Muscle of leg (tissue), 11 donors: ENCODE results near the gene ZNF107. TPM values are rescaled to one million over a fixed set of nuclear protein-coding genes. Genes with fewer than 3 reads are reported as not detected.
"Not testable (repeated sequence)": the region's sequence is repeated elsewhere in the genome, so short reads cannot be mapped to it uniquely, and the experiment has no call there.

ENCODE experiments used
- DNase-seq: peaks from one replicate; pipeline ENCODE4 v3.0.0; 2013
- H3K27ac ChIP-seq: one replicate; pipeline ENCODE4 v1.5.1; 2013; ENCODE audit warnings: mild to moderate bottlenecking, low read length, control low read depth
- H3K27me3 ChIP-seq: one replicate; pipeline ENCODE4 v1.6.1; 2013; ENCODE audit warnings: low read length; ENCODE audit not compliant: control insufficient read depth, insufficient read depth
- H3K36me3 ChIP-seq: one replicate; pipeline ENCODE4 v1.6.1; 2013; ENCODE audit warnings: low read length; ENCODE audit not compliant: control insufficient read depth, insufficient read depth
- H3K4me1 ChIP-seq: one replicate; pipeline ENCODE4 v1.6.1; 2013; ENCODE audit warnings: low read length; ENCODE audit not compliant: control insufficient read depth, insufficient read depth
- H3K4me3 ChIP-seq: one replicate; pipeline ENCODE4 v1.5.1; 2013; ENCODE audit warnings: low read length, control low read depth
- H3K9me3 ChIP-seq: replicated peaks from 2 replicates; pipeline ENCODE4 v1.6.1; 2013; ENCODE audit warnings: low read depth, low read length; ENCODE audit not compliant: control insufficient read depth
- WGBS: methylation state at CpG from one replicate; pipeline ENCODE4 v1.1.5; 2013; ENCODE audit warnings: missing lambda C conversion rate; ENCODE audit not compliant: insufficient coverage; 5-methylcytosine and 5-hydroxymethylcytosine counted together
- polyA plus RNA-seq, 8 donors: library from polyadenylated mRNA; unstranded; fragments of 120-200 nt; gene quantifications; one replicate each; pipeline versions ENCODE4 v1.2.1 to v1.2.3, GENCODE V29; 2013; ENCODE audit warnings: inconsistent platforms in 1 of 8, low replicate concordance in 1 of 8; ENCODE audit not compliant: insufficient read length in 8 of 8, insufficient read depth in 1 of 8
- total RNA-seq: library from RNA; stranded (reverse); fragments of 120-200 nt; gene quantifications from one replicate; pipeline ENCODE4 v1.2.4, GENCODE V29; 2013

Gene ZNF107
- total and polyA plus RNA-seq, 9 donors = 2.8 to 5.9 (median 4.3) TPM

GRCh38 chr7:64706625-64707292 is 40.8 kb downstream of the ZNF107 start:
- WGBS = no CpG with 5 or more reads among the region's 2 CpGs
- no peak overlapping the region for H3K4me3 ChIP-seq
- H3K27me3 ChIP-seq = no peaks in the 10 kb centered on the region
- no peak overlapping the region for H3K27ac ChIP-seq
- no peak for DNase-seq
- H3K4me1 ChIP-seq = no peaks in the 10 kb centered on the region
- peaks cover 3% of the 10 kb centered on the region for H3K36me3 ChIP-seq
- peaks cover 60% of the 10 kb centered on the region for H3K9me3 ChIP-seq

GRCh38 chr7:64717896-64718295 is 52.0 kb downstream of the ZNF107 start:
- WGBS = 98% methylated on average over 19 of the region's 29 CpGs
- H3K27ac ChIP-seq, H3K4me3 ChIP-seq: not testable (repeated sequence)

GRCh38 chr7:64729089-64729848 is 63.3 kb downstream of the ZNF107 start:
- Histone ChIP-seq H3K4me3 (no peak overlapping the region), H3K4me1 (no peaks in the 10 kb centered on the region), H3K27ac (no peak overlapping the region), H3K9me3 (peaks cover 15% of the 10 kb centered on the region), H3K27me3 (no peaks in the 10 kb centered on the region), H3K36me3 (no peaks in the 10 kb centered on the region)
- no peak for DNase-seq
- 82% methylated on average over 3 of the region's 3 CpGs for WGBS

More at GRCh38 chr7:64717896-64718295, 52.0 kb downstream of the ZNF107 start:
- DNase-seq, H3K36me3 ChIP-seq, H3K4me1 ChIP-seq, H3K27me3 ChIP-seq: not testable (repeated sequence)
- H3K9me3 ChIP-seq = peaks cover 19% of the 10 kb centered on the region

- no peaks in the 10 kb centered on the region for H3K27me3 ChIP-seq
- DNase-seq = no peak
- H3K4me1 ChIP-seq = no peaks in the 10 kb centered on the region
- H3K9me3 ChIP-seq = peaks cover 11% of the 10 kb centered on the region
- H3K4me3 ChIP-seq = no peak overlapping the region
- H3K36me3 ChIP-seq = no peaks in the 10 kb centered on the region
- 95% methylated on average over 3 of the region's 8 CpGs for WGBS
- H3K27ac ChIP-seq = no peak overlapping the region
These were observed 67.8 kb downstream of the ZNF107 start for GRCh38 chr7:64733550-64734240.

GRCh38 chr7:64736575-64736974 is 70.6 kb downstream of the ZNF107 start:
- H3K9me3 ChIP-seq = no peaks in the 10 kb centered on the region
- no peak overlapping the region for H3K27ac ChIP-seq
- H3K27me3 ChIP-seq = no peaks in the 10 kb centered on the region
- H3K4me1 ChIP-seq = no peaks in the 10 kb centered on the region
- no peak overlapping the region for H3K4me3 ChIP-seq
- WGBS = 95% methylated on average over 12 of the region's 20 CpGs
- H3K36me3 ChIP-seq = no peaks in the 10 kb centered on the region
- no peak for DNase-seq

- not testable (repeated sequence) for H3K36me3 ChIP-seq, H3K4me3 ChIP-seq, H3K27me3 ChIP-seq, H3K9me3 ChIP-seq, H3K4me1 ChIP-seq, H3K27ac ChIP-seq, DNase-seq
- 97% methylated on average over 6 of the region's 29 CpGs for WGBS
These were observed 72.5 kb downstream of the ZNF107 start for GRCh38 chr7:64738403-64738802.

GRCh38 chr7:64738953-64739352 is 73.0 kb downstream of the ZNF107 start:
- H3K4me3 ChIP-seq, H3K9me3 ChIP-seq, H3K27me3 ChIP-seq, H3K4me1 ChIP-seq, DNase-seq, H3K27ac ChIP-seq, H3K36me3 ChIP-seq: not testable (repeated sequence)
- WGBS = 90% methylated on average over 20 of the region's 29 CpGs

- Histone ChIP-seq H3K9me3 (peaks cover 14% of the 10 kb centered on the region), H3K4me3 (no peak overlapping the region), H3K4me1 (no peaks in the 10 kb centered on the region), H3K36me3 (no peaks in the 10 kb centered on the region), H3K27ac (no peak overlapping the region), H3K27me3 (no peaks in the 10 kb centered on the region)
- no peak for DNase-seq
- no CpG with 5 or more reads among the region's 4 CpGs for WGBS
These were observed 78.7 kb downstream of the ZNF107 start for GRCh38 chr7:64744680-64745079.

GRCh38 chr7:64747802-64748201 is 81.9 kb downstream of the ZNF107 start:
- Histone ChIP-seq H3K36me3 (no peaks in the 10 kb centered on the region), H3K4me1 (no peaks in the 10 kb centered on the region), H3K9me3 (peaks cover 18% of the 10 kb centered on the region), H3K27ac (no peak overlapping the region), H3K27me3 (no peaks in the 10 kb centered on the region), H3K4me3 (no peak overlapping the region)
- DNase-seq = no peak

- Histone ChIP-seq H3K27ac (no peak overlapping the region), H3K9me3 (peaks cover 14% of the 10 kb centered on the region), H3K27me3 (no peaks in the 10 kb centered on the region), H3K4me1 (no peaks in the 10 kb centered on the region), H3K36me3 (no peaks in the 10 kb centered on the region), H3K4me3 (no peak overlapping the region)
- no CpG with 5 or more reads among the region's 2 CpGs for WGBS
- no peak for DNase-seq
These were observed 87.1 kb downstream of the ZNF107 start for GRCh38 chr7:64753032-64753431.
